Measurements from ENCODE around the gene FKBP15.

- TF ChIP-seq CTCF (IDR thresholded peaks at IDR 0.05; ENCODE audit: insufficient read depth, low read depth, low read length): no peak
- TF ChIP-seq EZH2 (IDR thresholded peaks at IDR 0.05; ENCODE audit: insufficient read depth, low read length): no peak
These were observed 24.8 kb upstream of the FKBP15 start for GRCh38 chr9:113245894-113246293.

All from astrocyte (in vitro differentiated cells and primary cell).